Measurements from ENCODE around the gene DDX4.

DDX4 gene

GRCh38 chr5:55712023-55712859 is 25.6 kb upstream of the DDX4 start, which contains the start of gene SLC38A9 (continued):
- TF ChIP-seq ZNF23 (tag by site-specific recombination; IDR thresholded peaks at IDR 0.05; ENCODE audit: borderline replicate concordance) = no peak
- no peak for TF ChIP-seq ZNF10 (tag by site-specific recombination; IDR thresholded peaks at IDR 0.05)
- TF ChIP-seq ZNF48 (tag by site-specific recombination; IDR thresholded peaks at IDR 0.05) = no peak
- TF ChIP-seq REST (tag by site-specific recombination; IDR thresholded peaks at IDR 0.05) = no peak
- peak; percentile 34; the same call in 1 of the 2 replicates for TF ChIP-seq SP7 (tag by site-specific recombination; IDR thresholded peaks at IDR 0.05)
- TF ChIP-seq ZNF830 (tag by site-specific recombination; IDR thresholded peaks at IDR 0.05; ENCODE audit: low read depth) = no peak
- TF ChIP-seq, protein P1, sequence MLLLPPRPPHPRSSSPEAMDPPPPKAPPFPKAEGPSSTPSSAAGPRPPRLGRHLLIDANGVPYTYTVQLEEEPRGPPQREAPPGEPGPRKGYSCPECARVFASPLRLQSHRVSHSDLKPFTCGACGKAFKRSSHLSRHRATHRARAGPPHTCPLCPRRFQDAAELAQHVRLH (tag by site-specific recombination; IDR thresholded peaks at IDR 0.05) = no peak
- TF ChIP-seq WT1 (tag by site-specific recombination; IDR thresholded peaks at IDR 0.05) = no peak
- peak; percentile 45; the same call in 1 of the 2 replicates for TF ChIP-seq ZBTB6 (tag by site-specific recombination; IDR thresholded peaks at IDR 0.05)
- TF ChIP-seq PRDM1 (tag by site-specific recombination; IDR thresholded peaks at IDR 0.05) = no peak
- TF ChIP-seq SCRT1 (tag by site-specific recombination; IDR thresholded peaks at IDR 0.05; ENCODE audit: borderline replicate concordance) = no peak
- TF ChIP-seq ZSCAN30 (tag by site-specific recombination; IDR thresholded peaks at IDR 0.05) = peak; percentile 59
- TF ChIP-seq ZNF510 (tag by site-specific recombination; IDR thresholded peaks at IDR 0.05; ENCODE audit: insufficient replicate concordance) = no peak
- TF ChIP-seq TSHZ1 (tag by site-specific recombination; IDR thresholded peaks at IDR 0.05; ENCODE audit: borderline replicate concordance) = no peak
- no peak for TF ChIP-seq ZNF571 (tag by site-specific recombination; IDR thresholded peaks at IDR 0.05)
- TF ChIP-seq ZNF416 (tag by site-specific recombination; IDR thresholded peaks at IDR 0.05) = no peak
- no peak for TF ChIP-seq BCL6B (tag by site-specific recombination; IDR thresholded peaks at IDR 0.05)
- TF ChIP-seq KLF7 (tag by site-specific recombination; IDR thresholded peaks at IDR 0.05; ENCODE audit: borderline replicate concordance) = 0 out of 2 replicates have a peak, but pooled peaks have one; percentile 65
- no peak for TF ChIP-seq ZFP3 (tag by site-specific recombination; IDR thresholded peaks at IDR 0.05; ENCODE audit: low read depth)
- no peak for TF ChIP-seq YY2 (tag by site-specific recombination; IDR thresholded peaks at IDR 0.05)
- no peak for TF ChIP-seq ZNF174 (tag by site-specific recombination; IDR thresholded peaks at IDR 0.05)
- TF ChIP-seq TRIM28 (IDR thresholded peaks at IDR 0.05; ENCODE audit: borderline replicate concordance, low read length) = 0 out of 2 replicates have a peak, but pooled peaks have one; percentile 38
- TF ChIP-seq ZBTB11 (tag by site-specific recombination; conservative IDR thresholded peaks at IDR 0.05; ENCODE audit: low read depth) = peak; percentile 60
- no peak for TF ChIP-seq ZNF639 (tag by site-specific recombination; IDR thresholded peaks at IDR 0.05)

Data from HEK293 (cell line).